GM18519 (cell line): Measurements from ENCODE around the gene RNF180.
"Not testable (repeated sequence)": the region's sequence is repeated elsewhere in the genome, so short reads cannot be mapped to it uniquely, and the experiment has no call there.

Source experiments
- ATAC-seq: cut with Tn5 transposase; IDR thresholded peaks from one replicate; pipeline ENCODE4 v1.9.1; 2021; ENCODE audit warnings: mild to moderate bottlenecking, moderate library complexity; ENCODE audit not compliant: unreplicated experiment, low FRiP score

Gene RNF180

GRCh38 chr5:64344501-64344900 is 178.9 kb downstream of the RNF180 start:
- ATAC-seq: no peak

GRCh38 chr5:64347309-64347708 is 181.7 kb downstream of the RNF180 start:
- no peak for ATAC-seq

- no peak for ATAC-seq
These were observed 198.8 kb downstream of the RNF180 start for GRCh38 chr5:64364426-64364825.

GRCh38 chr5:64384765-64385164 is 219.1 kb downstream of the RNF180 start:
- peak; percentile 89 for ATAC-seq

GRCh38 chr5:64397552-64397951 is 231.9 kb downstream of the RNF180 start:
- ATAC-seq: no peak

GRCh38 chr5:64398735-64399134 is 233.1 kb downstream of the RNF180 start:
- not testable (repeated sequence) for ATAC-seq

- ATAC-seq: not testable (repeated sequence)
These were observed 241.6 kb downstream of the RNF180 start for GRCh38 chr5:64407103-64407825.

- ATAC-seq: no peak
These were observed 251.7 kb downstream of the RNF180 start for GRCh38 chr5:64417390-64417789.

- no peak for ATAC-seq
These were observed 252.4 kb downstream of the RNF180 start for GRCh38 chr5:64418013-64418412.
